ENCODE results near the gene LIPG. TPM values are rescaled to one million over a fixed set of nuclear protein-coding genes. Genes with fewer than 3 reads are reported as not detected.
A peak's percentile ranks its signal among the peaks of the same experiment; 100 is the strongest.

LIPG gene
- total and polyA plus RNA-seq, 2 of the 13 experiments (the other 11 are each of a cell fraction or from before 2014, with no cell fraction given): 0.96 to 10.8 TPM

GRCh38 chr18:49561289-49562193 lies at the start of gene LIPG (continued):
- TF ChIP-seq, protein P1, sequence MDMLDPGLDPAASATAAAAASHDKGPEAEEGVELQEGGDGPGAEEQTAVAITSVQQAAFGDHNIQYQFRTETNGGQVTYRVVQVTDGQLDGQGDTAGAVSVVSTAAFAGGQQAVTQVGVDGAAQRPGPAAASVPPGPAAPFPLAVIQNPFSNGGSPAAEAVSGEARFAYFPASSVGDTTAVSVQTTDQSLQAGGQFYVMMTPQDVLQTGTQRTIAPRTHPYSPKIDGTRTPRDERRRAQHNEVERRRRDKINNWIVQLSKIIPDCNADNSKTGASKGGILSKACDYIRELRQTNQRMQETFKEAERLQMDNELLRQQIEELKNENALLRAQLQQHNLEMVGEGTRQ (IDR thresholded peaks at IDR 0.05; ENCODE audit: low read depth, low read length): 0 out of 2 replicates have a peak, but pooled peaks have one; percentile 24
- TF ChIP-seq, protein P1 (CRISPR knock-in tag; IDR thresholded peaks at IDR 0.05; ENCODE audit: borderline replicate concordance): no peak; the same call in 1 of the 2 replicates
- TF ChIP-seq ZNF782 (CRISPR knock-in tag; IDR thresholded peaks at IDR 0.05; ENCODE audit: borderline replicate concordance) (peak; percentile 34), ZC3H4 (CRISPR knock-in tag; IDR thresholded peaks at IDR 0.05; ENCODE audit: borderline replicate concordance) (no peak), HNRNPUL1 (IDR thresholded peaks at IDR 0.05; ENCODE audit: low read depth, low read length) (no peak), ZNF484 (CRISPR knock-in tag; IDR thresholded peaks at IDR 0.05; ENCODE audit: borderline replicate concordance, low read depth) (no peak), ZNF329 (CRISPR knock-in tag; IDR thresholded peaks at IDR 0.05; ENCODE audit: low read depth) (no peak), ZNF768 (CRISPR knock-in tag; IDR thresholded peaks at IDR 0.05) (0 out of 2 replicates have a peak, but pooled peaks have one; percentile 20), ZNF292 (CRISPR knock-in tag; IDR thresholded peaks at IDR 0.05; ENCODE audit: borderline replicate concordance, low read depth) (no peak), ZNF713 (CRISPR knock-in tag; IDR thresholded peaks at IDR 0.05) (no peak), ZNF557 (CRISPR knock-in tag; IDR thresholded peaks at IDR 0.05) (no peak), ZNF607 (CRISPR knock-in tag; IDR thresholded peaks at IDR 0.05; ENCODE audit: borderline replicate concordance) (peak; percentile 45; the same call in 1 of the 2 replicates), ZSCAN9 (CRISPR knock-in tag; IDR thresholded peaks at IDR 0.05; ENCODE audit: borderline replicate concordance) (no peak), ZNF263 (CRISPR knock-in tag; IDR thresholded peaks at IDR 0.05) (peak; percentile 78), SP2 (CRISPR knock-in tag; IDR thresholded peaks at IDR 0.05) (0 out of 2 replicates have a peak, but pooled peaks have one; percentile 27), HDAC1 (CRISPR knock-in tag; IDR thresholded peaks at IDR 0.05) (peak; percentile 79), EED (CRISPR knock-in tag; IDR thresholded peaks at IDR 0.05) (peak; percentile 24)
- TF ChIP-seq, protein P2, sequence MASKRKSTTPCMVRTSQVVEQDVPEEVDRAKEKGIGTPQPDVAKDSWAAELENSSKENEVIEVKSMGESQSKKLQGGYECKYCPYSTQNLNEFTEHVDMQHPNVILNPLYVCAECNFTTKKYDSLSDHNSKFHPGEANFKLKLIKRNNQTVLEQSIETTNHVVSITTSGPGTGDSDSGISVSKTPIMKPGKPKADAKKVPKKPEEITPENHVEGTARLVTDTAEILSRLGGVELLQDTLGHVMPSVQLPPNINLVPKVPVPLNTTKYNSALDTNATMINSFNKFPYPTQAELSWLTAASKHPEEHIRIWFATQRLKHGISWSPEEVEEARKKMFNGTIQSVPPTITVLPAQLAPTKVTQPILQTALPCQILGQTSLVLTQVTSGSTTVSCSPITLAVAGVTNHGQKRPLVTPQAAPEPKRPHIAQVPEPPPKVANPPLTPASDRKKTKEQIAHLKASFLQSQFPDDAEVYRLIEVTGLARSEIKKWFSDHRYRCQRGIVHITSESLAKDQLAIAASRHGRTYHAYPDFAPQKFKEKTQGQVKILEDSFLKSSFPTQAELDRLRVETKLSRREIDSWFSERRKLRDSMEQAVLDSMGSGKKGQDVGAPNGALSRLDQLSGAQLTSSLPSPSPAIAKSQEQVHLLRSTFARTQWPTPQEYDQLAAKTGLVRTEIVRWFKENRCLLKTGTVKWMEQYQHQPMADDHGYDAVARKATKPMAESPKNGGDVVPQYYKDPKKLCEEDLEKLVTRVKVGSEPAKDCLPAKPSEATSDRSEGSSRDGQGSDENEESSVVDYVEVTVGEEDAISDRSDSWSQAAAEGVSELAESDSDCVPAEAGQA (IDR thresholded peaks at IDR 0.05; ENCODE audit: low read depth): no peak
- TF ChIP-seq, protein P2 (CRISPR knock-in tag; IDR thresholded peaks at IDR 0.05; ENCODE audit: borderline replicate concordance): no peak
- TF ChIP-seq, protein P3, sequence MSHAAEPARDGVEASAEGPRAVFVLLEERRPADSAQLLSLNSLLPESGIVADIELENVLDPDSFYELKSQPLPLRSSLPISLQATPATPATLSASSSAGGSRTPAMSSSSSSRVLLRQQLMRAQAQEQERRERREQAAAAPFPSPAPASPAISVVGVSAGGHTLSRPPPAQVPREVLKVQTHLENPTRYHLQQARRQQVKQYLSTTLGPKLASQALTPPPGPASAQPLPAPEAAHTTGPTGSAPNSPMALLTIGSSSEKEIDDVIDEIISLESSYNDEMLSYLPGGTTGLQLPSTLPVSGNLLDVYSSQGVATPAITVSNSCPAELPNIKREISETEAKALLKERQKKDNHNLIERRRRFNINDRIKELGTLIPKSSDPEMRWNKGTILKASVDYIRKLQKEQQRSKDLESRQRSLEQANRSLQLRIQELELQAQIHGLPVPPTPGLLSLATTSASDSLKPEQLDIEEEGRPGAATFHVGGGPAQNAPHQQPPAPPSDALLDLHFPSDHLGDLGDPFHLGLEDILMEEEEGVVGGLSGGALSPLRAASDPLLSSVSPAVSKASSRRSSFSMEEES (CRISPR knock-in tag; IDR thresholded peaks at IDR 0.05): no peak
